NCI-H526 (cell line): ENCODE measurements around the gene VKORC1L1.
"Not testable (repeated sequence)": the region's sequence is repeated elsewhere in the genome, so short reads cannot be mapped to it uniquely, and the experiment has no call there.

Source experiments
- DNase-seq, 2 experiments: peaks; one replicate each; lab custom pipeline; 2025; lab: John Stamatoyannopoulos, UW

Gene VKORC1L1

GRCh38 chr7:65938336-65938895 lies 65.5 kb downstream of the VKORC1L1 start:
- DNase-seq = no peak

- not testable (repeated sequence) for DNase-seq
These were observed 72.9 kb downstream of the VKORC1L1 start for GRCh38 chr7:65945787-65946186.

GRCh38 chr7:65946904-65947303 lies 74.0 kb downstream of the VKORC1L1 start:
- no peak for DNase-seq

- DNase-seq = no peak
These were observed 79.1 kb downstream of the VKORC1L1 start for GRCh38 chr7:65951837-65952578.

- DNase-seq = no peak
These were observed 80.3 kb downstream of the VKORC1L1 start for GRCh38 chr7:65953001-65953720.

GRCh38 chr7:65953890-65954450 lies 81.1 kb downstream of the VKORC1L1 start:
- DNase-seq = no peak

GRCh38 chr7:65955718-65956117 lies 82.8 kb downstream of the VKORC1L1 start:
- no peak for DNase-seq

- no peak for DNase-seq
These were observed 87.6 kb downstream of the VKORC1L1 start for GRCh38 chr7:65960351-65961074.

- no peak for DNase-seq
These were observed 89.2 kb downstream of the VKORC1L1 start for GRCh38 chr7:65962033-65962432.

- DNase-seq = not testable (repeated sequence)
These were observed 91.8 kb downstream of the VKORC1L1 start for GRCh38 chr7:65964671-65965070.

GRCh38 chr7:65966146-65966545 lies 93.3 kb downstream of the VKORC1L1 start:
- DNase-seq = no peak

GRCh38 chr7:65967361-65968155 lies 94.7 kb downstream of the VKORC1L1 start:
- no peak for DNase-seq

- DNase-seq = no peak
These were observed 95.6 kb downstream of the VKORC1L1 start for GRCh38 chr7:65968256-65969185.

- no peak for DNase-seq
These were observed 98.1 kb downstream of the VKORC1L1 start for GRCh38 chr7:65971021-65971420.

- no peak for DNase-seq
These were observed 100.1 kb downstream of the VKORC1L1 start for GRCh38 chr7:65972976-65973375.

GRCh38 chr7:65974191-65974801 lies 101.4 kb downstream of the VKORC1L1 start:
- no peak for DNase-seq

- DNase-seq = no peak
These were observed 102.0 kb downstream of the VKORC1L1 start for GRCh38 chr7:65974876-65975275.

GRCh38 chr7:65975814-65976445 lies 103.1 kb downstream of the VKORC1L1 start:
- no peak for DNase-seq

- no peak for DNase-seq
These were observed 103.9 kb downstream of the VKORC1L1 start for GRCh38 chr7:65976659-65977196.
